ENCODE measurements around the gene PLEKHA3.

GRCh38 chr2:178469219-178469849 lies 10.9 kb upstream of the PLEKHA3 start:
- TF ChIP-seq POLR2A (IDR thresholded peaks at IDR 0.05; ENCODE audit: low read depth, low read length) (no peak), POLR2AphosphoS5 (IDR thresholded peaks at IDR 0.05; ENCODE audit: low read depth, low read length) (no peak), TAF1 (IDR thresholded peaks at IDR 0.05; ENCODE audit: borderline replicate concordance, low read depth, low read length) (no peak)
